IPS-11a (cell line): Measurements from ENCODE around the gene GABBR2.

Source experiments
- H3K4me3 ChIP-seq: one replicate; pipeline ENCODE4 v1.5.1; 2013; ENCODE audit warnings: low read depth, low read length, control low read depth

The GABBR2 gene

GRCh38 chr9:98413084-98413483 lies 295.7 kb downstream of the GABBR2 start:
- no peak overlapping the region for H3K4me3 ChIP-seq

DNA sequence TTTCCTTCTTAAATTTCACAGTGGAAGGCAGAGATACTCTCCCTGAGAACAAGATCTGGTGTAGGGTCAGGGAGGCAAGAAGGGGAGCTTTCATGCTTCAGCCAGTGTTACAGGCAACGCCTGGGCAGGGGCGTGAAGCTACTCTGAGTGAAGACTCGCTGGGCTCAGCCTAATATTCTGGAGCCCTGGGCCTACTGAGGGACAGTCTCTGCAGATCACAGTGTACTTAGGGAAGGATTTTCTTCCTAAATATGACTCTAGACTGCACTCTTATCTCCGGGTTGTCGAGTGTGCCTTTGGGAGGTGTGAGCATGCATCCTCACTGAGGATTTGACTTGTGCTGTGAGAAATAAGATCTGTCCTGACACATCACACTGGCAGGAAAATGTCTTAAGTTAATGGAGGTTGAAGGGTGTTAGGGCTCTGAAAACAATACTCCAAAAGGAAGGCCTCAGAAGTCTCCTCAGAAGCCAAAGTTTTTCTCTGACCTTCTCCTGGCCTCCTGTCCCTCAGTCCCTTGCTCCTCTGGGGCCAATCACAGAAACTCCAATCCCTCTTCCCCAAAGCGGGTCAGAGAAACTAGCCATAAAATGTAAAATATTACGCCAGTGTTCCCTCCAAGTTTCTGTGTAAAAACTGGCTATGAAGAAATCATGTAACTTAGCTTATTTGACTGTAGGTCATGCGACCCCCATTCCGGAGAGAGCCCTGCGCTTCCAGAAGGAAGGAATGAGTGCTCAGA lies 296.5 kb downstream of the GABBR2 start:
- H3K4me3 ChIP-seq, result no peak overlapping the region

DNA sequence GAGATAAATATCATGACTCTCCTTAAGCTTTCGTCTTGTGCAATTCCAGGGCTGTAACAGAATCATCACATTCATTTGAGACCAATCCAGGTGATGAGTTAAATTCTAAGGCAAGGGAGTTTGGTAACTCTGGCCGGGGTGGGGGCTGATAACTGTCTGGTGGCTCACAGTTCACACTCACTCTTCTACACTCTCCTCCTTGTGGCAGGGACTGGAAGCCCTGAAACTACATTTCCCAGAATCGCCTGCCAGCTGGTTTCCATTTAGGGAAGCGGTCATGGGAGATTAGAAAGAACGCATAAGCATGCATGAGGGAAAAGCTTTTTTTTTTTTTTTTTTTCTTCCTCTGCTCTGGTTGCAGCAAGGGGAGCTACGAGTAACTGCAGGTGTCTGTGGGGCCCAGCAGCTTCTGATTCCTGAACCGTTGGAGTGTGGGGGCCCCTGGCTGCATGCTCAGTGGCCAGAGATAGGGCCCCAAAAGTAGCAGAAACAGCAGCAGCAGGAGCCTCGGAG lies 298.5 kb downstream of the GABBR2 start:
- H3K4me3 ChIP-seq, result no peak overlapping the region

DNA sequence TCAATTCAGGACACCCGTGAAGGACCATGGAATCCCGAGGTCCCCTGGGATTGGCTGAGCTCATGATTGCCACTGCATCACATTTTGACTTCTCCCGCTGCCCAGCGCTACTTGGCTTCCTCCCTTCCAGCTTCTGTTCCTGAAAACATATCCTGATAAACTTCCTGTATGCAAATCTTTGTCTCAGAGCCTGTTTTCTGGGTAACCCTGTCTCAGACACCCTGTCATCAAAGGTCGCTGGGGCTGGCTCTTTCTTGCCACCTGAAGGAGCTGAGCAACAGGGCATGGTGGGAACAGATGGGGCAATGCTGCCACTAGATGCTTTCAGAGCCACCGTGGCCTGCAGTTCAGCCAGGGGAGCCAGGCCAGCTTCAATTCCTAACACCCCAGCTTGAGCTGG lies 299.0 kb downstream of the GABBR2 start:
- no peak overlapping the region for H3K4me3 ChIP-seq

- H3K4me3 ChIP-seq, result no peak overlapping the region
These were observed 302.3 kb downstream of the GABBR2 start for GRCh38 chr9:98406469-98406868.

DNA sequence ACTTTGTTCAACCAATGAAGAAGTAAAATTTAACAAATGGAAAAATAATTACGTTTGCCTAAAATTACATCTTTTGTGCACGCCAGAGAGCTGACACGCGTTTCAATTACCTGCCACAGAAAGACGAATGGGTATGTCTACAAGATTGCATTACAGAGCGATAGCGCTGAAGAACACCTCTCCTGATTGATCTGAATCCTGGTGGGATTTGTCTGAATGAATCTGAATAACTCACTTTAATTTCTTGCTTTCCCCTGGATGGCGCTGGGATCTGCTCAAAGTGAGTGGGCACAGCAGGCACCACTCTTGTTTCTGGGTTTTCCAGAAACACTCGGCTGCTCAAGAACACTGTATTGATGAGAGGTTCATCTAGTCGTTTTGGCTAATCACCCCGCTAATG lies 304.5 kb downstream of the GABBR2 start:
- no peak overlapping the region for H3K4me3 ChIP-seq

GRCh38 chr9:98403715-98404114 lies 305.0 kb downstream of the GABBR2 start:
- no peak overlapping the region for H3K4me3 ChIP-seq

DNA sequence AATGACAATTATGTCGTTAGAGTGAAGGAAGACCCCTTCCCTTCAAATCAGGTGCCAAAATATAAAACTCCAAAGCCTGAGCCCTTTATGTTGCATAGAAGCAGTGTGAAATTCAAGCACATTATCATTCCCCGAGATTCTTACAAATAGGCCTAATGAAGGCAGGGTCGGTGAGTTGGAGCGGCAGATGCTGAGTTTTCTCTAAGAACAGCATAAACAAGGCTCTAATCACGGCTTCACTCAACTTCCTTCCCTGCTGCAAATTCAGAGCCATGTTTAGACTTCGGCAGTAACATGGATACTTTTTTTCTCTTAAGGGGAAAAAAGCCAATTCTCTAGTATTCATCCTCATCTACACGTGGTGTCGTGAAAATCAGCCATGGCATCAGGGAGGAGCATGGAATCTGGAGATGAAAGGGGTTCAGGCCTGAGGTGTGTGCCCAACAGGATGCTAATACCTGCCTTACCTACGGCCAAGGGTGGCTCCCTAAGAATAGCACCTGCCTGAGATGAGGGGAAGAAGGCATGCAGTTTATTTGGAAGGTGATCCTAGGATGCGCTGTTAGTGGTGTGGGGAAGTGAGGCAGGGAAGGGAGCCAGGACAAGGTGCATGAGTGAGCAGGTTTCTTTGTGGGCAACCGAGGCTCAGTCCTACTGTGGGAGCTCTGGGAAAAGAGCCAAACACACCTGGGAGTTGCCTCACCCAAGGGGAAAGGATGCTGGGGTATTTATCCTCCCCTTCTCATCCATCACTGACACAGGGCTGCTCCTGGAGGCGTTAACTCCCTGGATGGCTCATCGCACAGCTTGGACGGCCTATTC lies 306.5 kb downstream of the GABBR2 start:
- no peak overlapping the region for H3K4me3 ChIP-seq

GRCh38 chr9:98401140-98402018 lies 307.4 kb downstream of the GABBR2 start:
- H3K4me3 ChIP-seq, result no peak overlapping the region

DNA sequence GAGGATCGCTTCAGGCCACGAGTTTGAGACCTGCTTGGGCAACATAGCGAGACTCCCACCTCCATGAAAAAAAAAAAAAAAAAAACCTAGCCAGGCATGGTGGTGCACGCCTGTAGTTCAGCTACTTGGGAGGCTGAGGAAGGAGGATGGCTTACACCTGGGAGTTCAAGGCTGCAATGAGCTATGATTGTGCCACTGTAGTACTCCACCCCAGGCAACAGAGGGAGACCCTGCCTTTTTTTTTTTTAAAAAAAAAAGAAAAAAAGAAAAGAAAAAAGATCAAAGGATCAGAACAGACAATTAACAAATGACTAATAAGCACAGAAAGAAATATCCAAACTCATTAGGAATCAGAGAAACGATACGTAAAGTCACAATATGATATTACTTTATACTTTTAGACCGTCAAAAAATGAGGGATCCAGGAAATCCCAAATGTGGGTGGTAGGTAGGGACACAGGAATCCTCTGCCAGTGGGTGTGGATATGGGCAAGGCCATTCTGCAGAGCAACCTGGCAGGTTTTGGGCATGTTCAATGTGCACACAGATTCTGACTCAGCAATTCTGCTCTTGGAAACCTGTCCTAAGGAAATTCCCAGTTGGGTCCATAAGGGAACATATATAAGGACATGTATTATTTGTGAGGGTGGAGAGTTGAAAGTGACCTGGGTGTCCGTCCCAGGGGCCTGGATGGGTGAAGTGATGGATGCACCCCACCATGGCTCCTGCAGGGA lies 308.6 kb downstream of the GABBR2 start:
- H3K4me3 ChIP-seq, result no peak overlapping the region

- no peak overlapping the region for H3K4me3 ChIP-seq
These were observed 312.1 kb downstream of the GABBR2 start for GRCh38 chr9:98396656-98397055.

DNA sequence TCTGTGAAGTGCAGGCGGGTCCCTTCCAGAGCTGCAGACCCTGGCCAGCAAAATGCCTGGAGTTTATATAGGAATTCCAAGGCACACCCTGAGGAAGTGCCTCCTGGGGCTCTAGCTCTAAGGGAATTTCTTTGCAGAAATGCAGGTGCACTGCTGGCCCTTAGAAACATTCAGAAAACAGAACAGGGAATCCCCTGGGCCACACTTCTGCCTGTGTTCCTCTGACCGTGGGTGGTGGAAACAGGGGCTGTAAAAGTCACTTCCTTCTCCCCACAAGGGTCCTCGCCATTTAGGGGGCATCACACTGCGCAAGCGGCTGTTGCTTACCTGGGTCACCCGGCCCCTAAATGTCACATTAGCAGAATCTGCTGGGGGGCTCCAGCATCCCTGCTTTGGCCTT lies 312.5 kb downstream of the GABBR2 start:
- no peak overlapping the region for H3K4me3 ChIP-seq

GRCh38 chr9:98391867-98392266 lies 316.9 kb downstream of the GABBR2 start:
- no peak overlapping the region for H3K4me3 ChIP-seq

DNA sequence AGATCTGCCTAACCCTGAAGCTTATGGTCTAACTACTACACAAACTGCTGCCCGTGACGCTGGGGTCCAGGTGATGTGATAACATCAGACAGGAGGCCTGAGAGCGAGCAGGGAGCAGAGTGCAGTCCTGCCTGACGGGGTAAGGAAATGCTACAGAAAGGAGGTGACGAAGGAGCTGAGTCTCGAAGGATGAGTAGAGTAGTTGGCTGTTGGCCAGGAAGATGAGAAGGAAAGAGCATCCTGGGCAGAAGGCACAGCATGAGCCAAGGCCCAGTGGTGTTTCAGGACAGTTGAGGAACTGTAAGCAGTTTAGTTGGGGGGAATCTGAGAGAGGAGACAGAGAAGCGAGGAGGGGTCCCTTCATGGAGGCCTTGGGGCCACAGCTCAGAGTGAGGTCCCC lies 317.3 kb downstream of the GABBR2 start:
- H3K4me3 ChIP-seq, result no peak overlapping the region

GRCh38 chr9:98385751-98386150 lies 323.0 kb downstream of the GABBR2 start:
- H3K4me3 ChIP-seq, result no peak overlapping the region

DNA sequence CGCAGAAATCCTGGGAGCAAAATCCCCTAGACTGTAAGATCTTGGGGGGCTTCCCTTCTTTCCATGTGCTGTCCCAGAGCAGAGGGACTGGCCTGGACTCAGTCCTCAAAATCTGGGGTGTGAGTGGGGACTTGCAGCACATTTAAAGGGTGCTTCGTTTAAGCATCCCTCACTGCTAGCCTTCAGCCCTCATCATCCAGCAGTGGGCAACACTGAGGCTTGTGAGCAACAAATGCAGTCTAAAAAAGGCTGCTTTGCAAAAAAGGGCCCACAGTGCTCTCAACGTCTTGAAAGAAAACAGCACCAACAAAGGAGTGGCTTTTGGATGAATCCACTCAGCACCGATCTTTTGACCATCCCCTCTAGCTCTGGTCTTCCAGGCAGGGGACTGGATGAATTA lies 325.0 kb downstream of the GABBR2 start:
- no peak overlapping the region for H3K4me3 ChIP-seq

GRCh38 chr9:98381311-98382103 lies 327.2 kb downstream of the GABBR2 start:
- H3K4me3 ChIP-seq, result no peak overlapping the region

- H3K4me3 ChIP-seq, result no peak overlapping the region
These were observed 328.6 kb downstream of the GABBR2 start for GRCh38 chr9:98380065-98380681.

DNA sequence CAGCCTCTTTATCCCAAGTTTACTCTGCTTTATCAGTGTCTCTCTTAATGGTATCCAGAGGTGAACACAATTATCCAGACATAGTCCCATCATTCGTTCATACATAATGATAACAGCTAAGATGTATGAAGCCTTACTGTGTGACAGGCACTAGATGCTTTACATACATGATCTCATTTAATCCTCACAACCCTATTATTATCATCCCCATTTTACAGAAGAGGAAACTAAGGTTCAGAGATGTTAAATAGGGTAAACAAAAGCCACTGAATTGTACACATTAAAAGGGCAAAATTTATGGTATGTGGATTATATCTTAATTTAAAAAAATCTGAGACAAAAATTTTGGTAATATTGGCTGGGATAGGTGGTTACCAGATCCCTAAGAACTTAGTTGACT lies 329.2 kb downstream of the GABBR2 start:
- no peak overlapping the region for H3K4me3 ChIP-seq
